ENCODE results near the gene ADGRB2.

Gene ADGRB2

DNA sequence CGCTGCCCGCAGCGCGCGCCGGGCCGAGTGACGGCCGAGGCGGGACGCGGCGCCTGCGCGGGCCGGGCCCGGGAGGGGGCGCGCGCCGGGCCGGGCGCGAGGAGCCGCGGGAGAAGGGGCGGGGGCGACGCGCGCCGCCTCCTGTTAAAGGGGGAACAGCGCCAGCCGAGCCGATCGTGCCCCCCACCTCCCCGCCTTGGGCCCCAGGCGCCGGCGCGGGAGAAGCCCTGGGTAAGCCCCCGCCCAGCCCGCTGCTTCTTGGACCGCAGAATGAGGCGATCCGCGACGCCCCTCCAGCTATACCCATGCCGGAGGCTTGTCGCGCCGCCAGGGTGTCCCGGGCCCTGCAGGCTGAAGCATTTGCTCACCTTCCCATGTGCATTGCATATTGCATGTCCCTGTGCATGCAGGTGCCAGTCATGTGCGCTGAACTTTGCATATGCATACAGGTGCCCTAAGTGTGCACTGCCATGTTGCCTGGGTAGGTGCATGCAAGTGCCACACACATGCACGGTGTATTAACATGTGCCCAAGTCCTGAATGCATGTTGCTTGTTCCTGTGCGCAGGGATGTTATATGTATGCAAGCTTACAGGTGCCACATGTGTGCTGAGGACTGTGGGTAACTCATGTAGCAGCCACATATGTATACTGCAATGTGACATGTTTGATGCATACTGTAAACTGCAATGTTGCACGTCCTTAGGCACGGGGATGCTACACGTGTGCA, at the start of gene ADGRB2:
Gene ADGRB2 (minus strand): TSS at position 29 of the 729 bp plus-strand sequence. CDS start 7,119 bp downstream, outside the sequence.
- DNase-seq (ENCODE audit: low read depth, low spot score) = no peak

DNA sequence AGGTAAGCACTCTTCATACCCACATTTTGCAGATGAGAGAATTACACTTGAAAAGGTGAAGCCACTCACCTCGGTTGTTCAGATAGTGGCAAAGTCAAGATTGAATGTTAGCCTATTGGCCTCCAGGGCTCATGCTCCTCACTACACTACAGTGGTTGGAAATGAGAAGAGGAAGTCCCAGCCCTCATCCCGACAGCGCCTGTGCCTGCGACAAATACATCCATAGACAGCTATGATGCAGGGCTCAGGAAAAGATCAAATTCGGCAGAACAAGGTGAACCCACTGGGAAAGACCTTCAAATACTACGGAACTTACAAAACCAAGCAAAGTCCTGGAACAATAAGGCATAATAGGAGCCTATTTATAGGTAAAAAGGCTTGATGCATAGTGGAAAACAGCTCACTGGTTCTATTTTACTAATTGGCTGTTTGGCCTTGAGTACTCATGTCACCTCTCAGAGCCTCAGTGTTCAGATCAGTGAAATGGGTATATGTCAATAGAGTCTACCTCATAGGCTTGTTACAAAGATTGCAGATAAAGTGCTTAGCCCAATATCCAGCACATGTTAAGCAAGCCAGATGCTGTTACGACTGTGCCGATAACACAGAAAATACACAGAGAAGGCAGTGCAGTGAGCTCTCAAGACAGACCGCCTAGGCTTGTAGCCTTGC, 48.2 kb upstream of the ADGRB2 start:
- no peak for DNase-seq (ENCODE audit: low read depth, low spot score)

DNA sequence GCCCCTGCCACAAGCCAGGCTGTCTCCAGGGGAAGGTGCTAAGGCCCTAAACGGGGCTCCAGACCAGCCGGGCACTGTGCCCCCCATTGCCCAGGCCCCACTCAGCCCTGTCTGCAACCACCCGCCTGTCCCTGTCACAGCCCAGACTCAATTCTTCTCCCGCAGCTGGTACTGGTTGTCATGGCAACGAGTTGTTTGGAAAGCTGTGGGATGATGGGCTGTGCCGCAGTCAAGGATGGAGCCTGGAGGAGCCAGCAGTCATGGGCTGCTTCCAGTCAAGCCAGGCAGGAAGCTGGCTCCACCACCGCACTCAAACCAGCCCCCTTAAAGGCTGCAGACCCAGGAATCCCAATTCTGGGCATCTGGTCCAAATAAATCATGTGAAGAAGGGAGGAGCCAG, 47.5 kb upstream of the ADGRB2 start:
- DNase-seq (ENCODE audit: low read depth, low spot score) = no peak

DNA sequence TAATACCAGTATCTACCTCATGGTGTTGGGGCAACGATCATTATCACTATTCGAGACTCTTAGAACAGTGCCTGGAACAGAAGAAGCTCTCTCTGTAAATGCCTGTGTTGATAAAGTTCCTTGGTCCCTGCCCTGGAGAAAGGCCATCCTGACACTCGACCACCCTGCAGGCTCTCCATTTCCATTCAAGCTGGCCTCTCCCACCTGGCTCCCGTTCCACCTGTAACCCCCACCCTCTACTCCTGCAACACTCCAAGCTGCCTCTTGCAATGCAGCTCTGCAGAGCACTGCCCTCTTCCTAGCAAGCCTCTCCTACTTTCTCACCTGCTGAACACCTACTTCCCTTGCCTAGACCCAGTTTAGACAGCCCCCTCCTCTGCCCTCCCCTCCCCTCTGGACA, 45.6 kb upstream of the ADGRB2 start:
- DNase-seq (ENCODE audit: low read depth, low spot score) = no peak

- no peak for DNase-seq (ENCODE audit: low read depth, low spot score)
These were observed 43.3 kb upstream of the ADGRB2 start for GRCh38 chr1:31807273-31808048.

GRCh38 chr1:31805318-31805717, 41.2 kb upstream of the ADGRB2 start:
- DNase-seq (ENCODE audit: low read depth, low spot score) = no peak

- DNase-seq (ENCODE audit: low read depth, low spot score) = no peak
These were observed 40.0 kb upstream of the ADGRB2 start for GRCh38 chr1:31804098-31804497.

- no peak for DNase-seq (ENCODE audit: low read depth, low spot score)
These were observed 39.5 kb upstream of the ADGRB2 start for GRCh38 chr1:31803610-31804009.

GRCh38 chr1:31802190-31803150, 38.3 kb upstream of the ADGRB2 start:
- DNase-seq (ENCODE audit: low read depth, low spot score) = peak; percentile 18

- no peak for DNase-seq (ENCODE audit: low read depth, low spot score)
These were observed 37.3 kb upstream of the ADGRB2 start for GRCh38 chr1:31801458-31801857.

DNA sequence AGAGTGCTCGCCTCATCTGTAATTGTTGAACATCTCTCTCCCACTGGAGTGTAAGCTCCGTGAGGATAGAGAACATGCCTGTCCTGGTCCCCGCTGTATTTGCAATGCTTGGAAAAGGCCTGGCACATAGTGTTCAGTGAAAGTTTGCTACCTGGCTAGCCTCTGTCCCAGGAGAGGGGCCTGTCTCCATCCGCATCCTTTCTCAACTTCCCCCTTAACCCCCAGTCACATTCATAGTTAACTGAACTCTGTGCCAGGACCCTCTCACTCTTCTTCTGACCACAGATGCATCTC, 36.5 kb upstream of the ADGRB2 start:
- DNase-seq (ENCODE audit: low read depth, low spot score) = no peak

DNA sequence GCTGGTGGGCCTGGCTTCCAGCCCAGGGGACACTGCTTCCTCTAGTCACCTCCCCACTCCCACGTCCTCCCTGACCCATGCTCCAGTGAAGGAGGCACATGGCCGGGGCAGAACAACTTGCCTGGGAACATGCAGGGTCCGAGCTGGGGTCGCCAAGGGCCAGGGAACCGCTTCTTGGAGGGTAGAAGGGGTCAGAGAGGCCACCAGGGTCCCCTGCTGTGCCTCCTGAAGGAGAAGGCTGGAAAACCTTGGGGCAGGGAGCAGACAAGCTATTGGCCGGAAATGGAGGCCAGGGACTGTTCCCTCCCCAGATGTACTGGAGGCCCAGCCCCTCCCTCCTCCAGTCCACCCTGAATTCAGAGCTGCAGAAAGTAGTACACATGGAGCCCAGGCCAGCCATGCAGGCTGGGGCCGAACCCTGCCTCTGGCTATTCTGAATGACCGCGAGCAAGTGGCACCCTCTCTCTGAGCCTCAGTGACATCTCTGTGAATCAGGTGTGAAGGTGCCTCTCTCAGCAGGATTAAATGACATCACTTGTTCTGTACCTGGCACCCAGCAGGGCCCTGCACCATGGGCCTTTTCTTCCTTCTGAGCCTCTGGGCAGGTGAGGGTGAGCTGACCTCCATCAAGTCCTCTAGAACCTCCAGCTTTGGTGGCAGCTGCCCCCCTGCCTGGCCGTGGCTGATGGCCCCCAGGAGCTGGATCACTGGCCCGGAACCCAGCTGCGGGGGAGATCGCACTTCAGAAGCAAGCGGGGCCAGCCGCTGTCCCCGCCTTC, 35.9 kb upstream of the ADGRB2 start:
- no peak for DNase-seq (ENCODE audit: low read depth, low spot score)

DNA sequence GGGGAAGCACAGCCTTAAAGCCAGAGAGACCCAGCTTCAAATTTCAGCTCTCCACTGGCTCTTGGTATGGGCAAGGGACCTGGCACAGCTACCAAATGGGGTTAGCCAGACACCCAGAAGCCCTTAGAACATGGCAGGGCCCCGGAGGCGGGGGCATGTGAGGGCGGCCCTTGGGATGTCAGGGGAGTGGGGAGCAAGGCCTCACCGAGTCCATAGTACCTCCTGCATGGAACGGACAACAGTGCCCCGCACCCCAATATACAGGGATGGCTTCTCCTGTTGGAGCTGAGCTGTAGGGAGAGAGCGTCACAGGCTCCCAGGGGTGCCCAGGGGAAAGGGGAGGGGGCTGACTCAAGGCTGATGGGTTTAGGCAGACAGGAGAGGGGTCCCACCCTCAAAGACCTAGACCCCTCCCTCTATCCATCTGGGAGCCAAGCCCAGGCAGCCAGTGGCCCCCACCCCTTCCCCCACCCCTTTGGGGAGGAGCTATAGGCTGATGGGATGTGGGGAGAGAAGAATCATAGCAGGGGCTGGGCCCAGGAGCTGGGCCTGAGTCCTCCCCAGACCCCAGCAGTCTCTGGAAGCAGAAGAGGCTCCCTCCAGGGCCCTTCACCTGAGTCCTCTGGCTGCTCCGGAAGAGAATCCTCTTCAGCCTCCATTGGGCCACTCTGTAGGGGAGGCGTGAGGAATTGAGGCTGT, 35.2 kb upstream of the ADGRB2 start:
- DNase-seq (ENCODE audit: low read depth, low spot score) = no peak

DNA sequence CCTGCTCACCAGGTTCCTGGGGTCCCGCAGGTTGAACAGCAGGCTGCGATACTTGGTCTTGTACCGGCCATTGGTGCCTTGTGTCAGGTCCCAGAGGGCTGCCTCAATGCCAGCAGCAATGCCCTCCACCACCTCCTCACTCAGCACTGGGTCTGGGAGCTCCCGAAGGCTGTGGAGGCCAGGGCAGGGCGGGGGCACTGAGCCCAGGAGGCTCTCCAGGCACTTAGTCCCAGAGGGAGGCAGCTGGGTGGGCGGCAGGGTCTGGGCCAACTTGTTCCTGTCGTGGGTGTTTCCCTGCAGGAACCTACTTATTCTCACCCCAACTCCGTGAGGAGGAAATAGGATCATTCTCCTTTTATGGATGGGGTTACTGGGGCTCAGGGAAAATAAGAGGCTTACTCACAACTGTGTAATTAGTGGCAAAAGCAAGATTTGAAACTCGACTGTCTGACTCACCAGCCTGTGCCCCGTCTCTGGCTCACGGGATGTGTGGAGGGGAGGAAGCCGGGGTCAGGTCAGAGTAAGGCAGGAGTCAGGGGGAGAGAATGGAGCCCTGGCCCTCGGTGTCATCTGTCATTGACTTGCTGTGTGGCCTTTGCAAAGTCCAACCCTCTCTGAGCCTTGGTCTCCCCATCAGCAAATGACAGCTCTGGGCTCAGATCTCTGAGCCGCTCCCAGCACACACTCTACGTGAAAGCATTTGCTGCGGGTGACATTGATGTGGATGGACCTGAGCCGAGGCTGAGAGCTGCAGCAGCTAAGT, 34.5 kb upstream of the ADGRB2 start:
- peak; percentile 10 for DNase-seq (ENCODE audit: low read depth, low spot score)

DNA sequence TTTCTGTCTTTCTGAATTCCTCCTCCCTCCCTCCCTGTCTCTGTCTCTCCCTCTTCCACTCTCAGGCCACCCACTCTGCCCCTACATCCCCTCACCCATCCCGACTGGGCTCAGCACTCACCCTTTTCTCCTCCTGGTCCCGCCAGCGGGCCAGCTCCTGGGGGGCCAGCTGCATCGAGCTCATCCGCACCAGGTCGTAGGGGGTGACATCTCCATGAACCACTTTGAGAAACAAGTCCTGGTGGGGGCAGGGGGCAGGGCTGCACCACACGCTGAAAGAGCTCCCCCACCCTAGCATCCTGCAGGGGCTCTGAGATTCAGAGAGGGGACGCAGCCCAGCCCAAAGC, 33.9 kb upstream of the ADGRB2 start:
- no peak for DNase-seq (ENCODE audit: low read depth, low spot score)

DNA sequence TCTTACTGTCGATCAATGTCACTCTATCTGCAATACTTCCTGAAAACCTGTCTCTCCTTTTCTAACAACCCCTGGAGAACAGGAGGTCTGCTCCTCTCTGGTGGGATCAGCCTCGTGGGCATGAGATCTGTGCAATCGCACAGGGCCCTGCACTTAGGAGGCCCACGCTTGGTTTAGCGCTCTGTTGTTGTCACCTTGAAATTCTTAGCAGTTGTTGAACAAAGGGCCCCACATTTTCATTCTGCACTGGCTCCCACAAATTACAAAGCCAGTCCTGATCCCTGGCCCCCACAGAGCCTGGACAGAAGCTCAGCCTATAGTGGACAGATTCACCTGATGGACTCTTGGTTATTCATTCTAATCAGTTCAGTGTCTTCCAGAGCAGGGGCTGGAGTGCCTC, 33.1 kb upstream of the ADGRB2 start:
- DNase-seq (ENCODE audit: low read depth, low spot score) = no peak

DNA sequence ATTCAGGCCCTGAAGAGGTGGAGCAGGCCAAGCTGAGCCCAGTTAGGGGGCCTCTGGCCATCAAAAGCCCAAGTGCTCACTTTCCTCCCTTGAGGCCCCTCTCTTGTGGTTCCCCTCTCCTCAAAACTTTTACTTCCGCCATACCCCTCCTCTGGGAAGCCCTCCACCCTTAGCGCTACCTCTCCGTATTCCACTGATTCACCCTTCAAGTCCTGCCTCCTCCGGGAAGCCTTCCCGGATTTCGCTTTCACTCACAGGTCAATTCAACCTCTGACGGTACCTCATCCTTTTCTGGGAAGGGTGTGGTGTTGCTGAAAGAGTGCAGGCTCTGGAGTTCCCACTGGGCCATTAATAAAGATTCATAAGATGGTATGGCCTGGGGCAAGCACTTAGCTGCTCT, 32.6 kb upstream of the ADGRB2 start:
- no peak for DNase-seq (ENCODE audit: low read depth, low spot score)

- peak; percentile 47 for DNase-seq (ENCODE audit: low read depth, low spot score)
These were observed 31.9 kb upstream of the ADGRB2 start for GRCh38 chr1:31795801-31796621.
